Panc1 (cell line): Measurements from ENCODE around the gene SH3PXD2B. TPM values are rescaled to one million over a fixed set of nuclear protein-coding genes. Genes with fewer than 3 reads are reported as not detected.

ENCODE experiments used
- ATAC-seq: fragments of 200-7000 bp; cut with Tn5 transposase; 2 replicates; pipeline ENCODE4 v1.9.1; 2020; ENCODE audit warnings: mild to moderate bottlenecking, moderate library complexity
- BruUV-seq: library from RNA; stranded (reverse); fragments of 400-500 nt; replicated peaks from 2 replicates; lab custom pipeline; 2021; lab: Mats Ljungman, UMichigan
- CTCF ChIA-PET: fragments of 300-600 bp; sonication (Branson Sonifier 250); formaldehyde crosslinking; loops from one replicate; lab custom pipeline; 2022; ENCODE audit warnings: antibody characterized with exemption; lab: Charles Lee
- POLR2A ChIA-PET: fragments of 300-600 bp; sonication (Branson Sonifier 250); formaldehyde crosslinking; loops from one replicate; lab custom pipeline; 2022; ENCODE audit warnings: antibody characterized with exemption; lab: Charles Lee
- DNase-seq: peaks from one replicate; pipeline ENCODE4 v3.0.0-alpha.2; 2010; ENCODE audit warnings: low read depth, low spot score
- H3K27ac ChIP-seq: 2 replicates; pipeline ENCODE4 v1.5.1; 2011; ENCODE audit warnings: mild to moderate bottlenecking, low read length, inconsistent platforms
- H3K27me3 ChIP-seq: fragments of 200-500 bp; sonication (Bioruptor generic); 2 replicates; pipeline ENCODE4 v1.6.0; 2014; ENCODE audit warnings: low read length, inconsistent platforms; ENCODE audit not compliant: control insufficient read depth, insufficient read depth
- H3K36me3 ChIP-seq: fragments of 200-500 bp; sonication (Bioruptor generic); 2 replicates; pipeline ENCODE4 v1.5.1; 2014; ENCODE audit warnings: inconsistent platforms, mild to moderate bottlenecking, low read length, moderate library complexity; ENCODE audit not compliant: control insufficient read depth, insufficient read depth
- H3K4me1 ChIP-seq: 2 replicates; pipeline ENCODE4 v1.5.1; 2011; ENCODE audit warnings: inconsistent platforms, mild to moderate bottlenecking, low read length, moderate library complexity; ENCODE audit not compliant: control insufficient read depth, insufficient read depth
- H3K4me3 ChIP-seq, 2 experiments: 2 replicates each; pipeline ENCODE4 v1.5.1; 2011 to 2012; ENCODE audit warnings: low read depth in 2 of 2, low read length in 2 of 2, mild to moderate bottlenecking in 2 of 2, inconsistent platforms in 1 of 2, moderate library complexity in 1 of 2
- H3K9me3 ChIP-seq: fragments of 200-500 bp; sonication (Bioruptor generic); 2 replicates; pipeline ENCODE4 v1.5.1; 2014; ENCODE audit warnings: low read depth, mild to moderate bottlenecking, inconsistent platforms, low read length, moderate library complexity; ENCODE audit not compliant: control insufficient read depth, insufficient read depth
- CTCF ChIP-seq: fragments of 450-650 bp; IDR thresholded peaks from 2 replicates; pipeline ENCODE4 v1.5.1; 2017; ENCODE audit warnings: mild to moderate bottlenecking
- POLR2AphosphoS5 ChIP-seq: IDR thresholded peaks from 2 replicates; pipeline ENCODE4 v1.6.1; 2012; ENCODE audit warnings: mild to moderate bottlenecking, low read depth, low read length, moderate library complexity
- SIN3A ChIP-seq: IDR thresholded peaks from 2 replicates; pipeline ENCODE4 v1.6.1; 2012; ENCODE audit warnings: low read depth, mild to moderate bottlenecking, low read length, moderate library complexity, borderline replicate concordance; ENCODE audit not compliant: insufficient read depth
- TCF7L2 ChIP-seq: IDR thresholded peaks from 2 replicates; pipeline ENCODE4 v1.6.1; 2011; ENCODE audit warnings: mild to moderate bottlenecking, low read depth, low read length, inconsistent platforms
- in situ Hi-C: cut with HindIII; loops from 2 replicates; pipeline ENCODE4 v1.10.0; 2016; ENCODE audit warnings: low sequenced_read_pairs, low pct_unique_long_range_greater_than_20kb
- intact Hi-C: fragments of 100-400 bp; cut with micrococcal nuclease; formaldehyde crosslinking; loops from one replicate; pipeline ENCODE4 v1.10.0; 2022; ENCODE audit not compliant: unreplicated experiment
- total RNA-seq: library from RNA; stranded (reverse); gene quantifications from one replicate; pipeline ENCODE4 v1.2.1, GENCODE V29; 2021; ENCODE audit not compliant: unreplicated experiment
- TF ChIP-seq, protein P1 (sequence below), 2 experiments: IDR thresholded peaks; 2 replicates each; pipeline ENCODE4 v1.6.1; 2011 to 2012; ENCODE audit warnings: low read depth in 2 of 2, control low read depth in 1 of 2, low read length in 1 of 2, mild to moderate bottlenecking in 1 of 2, moderate library complexity in 1 of 2; ENCODE audit not compliant: insufficient read depth in 1 of 2

The SH3PXD2B gene
- total RNA-seq, 1 experiment from 2014 or later, result 39.7 TPM

DNA sequence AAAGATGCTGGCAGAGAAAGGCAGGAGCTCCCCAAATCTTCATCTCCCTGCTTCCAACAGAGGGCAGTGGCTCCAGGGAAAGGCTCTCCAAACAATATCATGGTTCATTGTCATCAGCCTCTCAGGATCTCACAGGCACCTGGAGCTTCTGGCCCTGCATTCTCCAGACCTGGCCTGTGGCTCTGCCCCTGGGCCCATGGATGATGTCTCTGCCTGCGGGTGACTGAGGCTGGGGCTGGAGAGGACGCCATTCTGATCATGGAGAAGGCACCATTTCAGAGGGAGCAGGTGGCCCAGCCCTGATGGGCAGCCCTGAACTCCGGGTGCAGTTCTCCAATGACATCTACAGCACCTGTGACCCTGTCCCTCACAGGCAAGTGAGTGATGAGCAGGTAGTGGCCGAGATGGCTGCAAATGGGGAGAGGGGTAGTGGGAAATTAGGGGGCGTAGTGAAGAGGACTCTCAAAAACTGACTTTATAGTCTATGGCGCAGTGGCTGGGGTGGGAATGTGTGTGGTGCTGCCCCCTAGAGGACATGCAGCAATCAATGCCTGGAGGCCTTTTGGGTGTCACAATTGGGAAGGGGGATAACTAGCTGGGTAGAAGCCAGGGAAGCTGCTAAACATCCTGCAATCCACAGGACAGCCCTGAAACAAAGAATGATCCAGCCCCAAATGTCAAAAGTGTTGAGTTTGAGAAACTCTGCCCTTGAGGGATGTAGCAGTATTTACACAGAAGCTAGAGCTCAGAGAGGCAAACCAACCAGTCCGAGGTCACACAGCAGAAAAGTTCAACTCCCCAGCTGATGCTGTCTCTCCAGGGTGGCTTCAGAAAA is 3.2 kb downstream of the SH3PXD2B start:
- no peaks in the 10 kb centered on the region for H3K27me3 ChIP-seq
- no TSS peak for BruUV-seq
- H3K36me3 ChIP-seq, result no peaks in the 10 kb centered on the region; the same call in 1 of the 2 replicates
- no peaks in the 10 kb centered on the region for H3K9me3 ChIP-seq
- ChIA-PET CTCF (interaction anchor here (0.9 kb wide), 1 partner anchor 96 kb away, joined by 4 read pairs; no protein-coding TSS in a partner anchor), POLR2A (no interaction called here)
- peak overlapping the region; percentile 91 for H3K27ac ChIP-seq
- DNase-seq, result no peak
- H3K4me3 ChIP-seq, result no peak overlapping the region
- ATAC-seq, result no peak
- peaks cover 56% of the 10 kb centered on the region for H3K4me1 ChIP-seq
- intact Hi-C loops (no loop called here), in situ Hi-C loops (no loop called here)
- TF ChIP-seq CTCF (peak; percentile 87), POLR2AphosphoS5 (no peak)

DNA sequence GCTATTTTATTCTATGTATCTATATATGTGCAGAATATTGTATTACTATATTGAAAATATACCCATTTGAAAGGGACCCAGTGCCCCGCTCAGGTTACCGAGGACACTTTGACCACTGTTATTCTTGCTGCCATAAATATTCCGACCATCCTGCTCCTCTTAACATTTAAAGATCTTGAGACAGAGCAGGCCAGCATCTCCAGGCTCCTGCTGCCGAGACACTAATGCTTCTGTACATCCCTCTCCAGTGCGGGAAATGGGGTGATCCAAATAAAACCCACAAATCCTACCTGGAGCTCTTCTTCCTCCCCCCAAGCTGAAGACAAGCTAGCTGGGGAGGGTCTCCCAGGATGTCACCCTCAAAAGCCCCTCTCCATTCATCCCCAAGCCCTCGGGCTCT is 3.9 kb downstream of the SH3PXD2B start:
- in situ Hi-C loops (no loop called here), intact Hi-C loops (no loop called here)
- no peak overlapping the region for H3K4me3 ChIP-seq
- no TSS peak for BruUV-seq
- no peak for ATAC-seq
- no peaks in the 10 kb centered on the region for H3K27me3 ChIP-seq
- TF ChIP-seq TCF7L2 (no peak), SIN3A (no peak), CTCF (no peak), POLR2AphosphoS5 (no peak)
- TF ChIP-seq, protein P1, sequence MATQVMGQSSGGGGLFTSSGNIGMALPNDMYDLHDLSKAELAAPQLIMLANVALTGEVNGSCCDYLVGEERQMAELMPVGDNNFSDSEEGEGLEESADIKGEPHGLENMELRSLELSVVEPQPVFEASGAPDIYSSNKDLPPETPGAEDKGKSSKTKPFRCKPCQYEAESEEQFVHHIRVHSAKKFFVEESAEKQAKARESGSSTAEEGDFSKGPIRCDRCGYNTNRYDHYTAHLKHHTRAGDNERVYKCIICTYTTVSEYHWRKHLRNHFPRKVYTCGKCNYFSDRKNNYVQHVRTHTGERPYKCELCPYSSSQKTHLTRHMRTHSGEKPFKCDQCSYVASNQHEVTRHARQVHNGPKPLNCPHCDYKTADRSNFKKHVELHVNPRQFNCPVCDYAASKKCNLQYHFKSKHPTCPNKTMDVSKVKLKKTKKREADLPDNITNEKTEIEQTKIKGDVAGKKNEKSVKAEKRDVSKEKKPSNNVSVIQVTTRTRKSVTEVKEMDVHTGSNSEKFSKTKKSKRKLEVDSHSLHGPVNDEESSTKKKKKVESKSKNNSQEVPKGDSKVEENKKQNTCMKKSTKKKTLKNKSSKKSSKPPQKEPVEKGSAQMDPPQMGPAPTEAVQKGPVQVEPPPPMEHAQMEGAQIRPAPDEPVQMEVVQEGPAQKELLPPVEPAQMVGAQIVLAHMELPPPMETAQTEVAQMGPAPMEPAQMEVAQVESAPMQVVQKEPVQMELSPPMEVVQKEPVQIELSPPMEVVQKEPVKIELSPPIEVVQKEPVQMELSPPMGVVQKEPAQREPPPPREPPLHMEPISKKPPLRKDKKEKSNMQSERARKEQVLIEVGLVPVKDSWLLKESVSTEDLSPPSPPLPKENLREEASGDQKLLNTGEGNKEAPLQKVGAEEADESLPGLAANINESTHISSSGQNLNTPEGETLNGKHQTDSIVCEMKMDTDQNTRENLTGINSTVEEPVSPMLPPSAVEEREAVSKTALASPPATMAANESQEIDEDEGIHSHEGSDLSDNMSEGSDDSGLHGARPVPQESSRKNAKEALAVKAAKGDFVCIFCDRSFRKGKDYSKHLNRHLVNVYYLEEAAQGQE (IDR thresholded peaks at IDR 0.05; ENCODE audit: insufficient read depth in 1 of 2, low read depth in 2 of 2, low read length in 1 of 2), result no peak
- ChIA-PET POLR2A (no interaction called here), CTCF (interaction anchor here (0.7 kb wide), 1 partner anchor 151 kb away, joined by 3 read pairs; no protein-coding TSS in a partner anchor)
- peaks cover 55% of the 10 kb centered on the region for H3K4me1 ChIP-seq
- no peaks in the 10 kb centered on the region; the same call in 1 of the 2 replicates for H3K36me3 ChIP-seq
- no peaks in the 10 kb centered on the region for H3K9me3 ChIP-seq
- H3K27ac ChIP-seq, result no peak overlapping the region
- DNase-seq, result no peak
